Activated T-helper 17 cell treated with anti-CD3 and anti-CD28 coated beads, Interleukin-2, amount 50 U/mL, for 72 hours (primary cell): ENCODE measurements around the gene NCKAP5. TPM values are rescaled to one million over a fixed set of nuclear protein-coding genes. Genes with fewer than 3 reads are reported as not detected.
"Not testable (repeated sequence)": the region's sequence is repeated elsewhere in the genome, so short reads cannot be mapped to it uniquely, and the experiment has no call there.

Source experiments
- ATAC-seq: fragments of 150-1000 bp; cut with Tn5 transposase; replicated peaks from 2 replicates; pipeline ENCODE4 v1.10.0; 2021; ENCODE audit warnings: mild to moderate bottlenecking, moderate library complexity
- H3K27ac Mint-ChIP-seq: one replicate; pipeline ENCODE4 v1.8.0; 2022; ENCODE audit warnings: mixed read lengths
- H3K27me3 Mint-ChIP-seq: one replicate; pipeline ENCODE4 v1.8.0; 2022; ENCODE audit warnings: mixed read lengths
- H3K36me3 Mint-ChIP-seq: one replicate; pipeline ENCODE4 v1.8.0; 2022; ENCODE audit warnings: low read depth, mild to moderate bottlenecking, mixed read lengths
- H3K4me1 Mint-ChIP-seq: one replicate; pipeline ENCODE4 v1.8.0; 2022; ENCODE audit warnings: mixed read lengths
- H3K4me3 Mint-ChIP-seq: one replicate; pipeline ENCODE4 v1.8.0; 2022; ENCODE audit warnings: mild to moderate bottlenecking, mixed read lengths
- H3K9me3 Mint-ChIP-seq: one replicate; pipeline ENCODE4 v1.8.0; 2022; ENCODE audit warnings: mixed read lengths
- total RNA-seq, 2 donors: library from RNA; stranded (reverse); gene quantifications; one replicate each; pipeline ENCODE4 v1.2.3, GENCODE V29; 2022

NCKAP5 gene
- total RNA-seq, 2 donors from 2014 or later: not detected

GRCh38 chr2:133232556-133232955, 335.7 kb downstream of the NCKAP5 start:
- H3K27ac Mint-ChIP-seq: no peak overlapping the region
- ATAC-seq: no peak
- H3K9me3 Mint-ChIP-seq: peaks cover 11% of the 10 kb centered on the region
- H3K27me3 Mint-ChIP-seq: peaks cover 3% of the 10 kb centered on the region
- H3K4me1 Mint-ChIP-seq: no peaks in the 10 kb centered on the region
- H3K36me3 Mint-ChIP-seq: no peaks in the 10 kb centered on the region
- H3K4me3 Mint-ChIP-seq: no peak overlapping the region

- no peaks in the 10 kb centered on the region for H3K36me3 Mint-ChIP-seq
- peaks cover 11% of the 10 kb centered on the region for H3K9me3 Mint-ChIP-seq
- H3K4me1 Mint-ChIP-seq: no peaks in the 10 kb centered on the region
- H3K4me3 Mint-ChIP-seq: no peak overlapping the region
- H3K27ac Mint-ChIP-seq: no peak overlapping the region
- H3K27me3 Mint-ChIP-seq: peaks cover 3% of the 10 kb centered on the region
- no peak for ATAC-seq
These were observed 337.0 kb downstream of the NCKAP5 start for GRCh38 chr2:133231264-133231663.

GRCh38 chr2:133229974-133230373, 338.3 kb downstream of the NCKAP5 start:
- no peaks in the 10 kb centered on the region for H3K36me3 Mint-ChIP-seq
- H3K27me3 Mint-ChIP-seq: peaks cover 3% of the 10 kb centered on the region
- ATAC-seq: no peak
- peaks cover 11% of the 10 kb centered on the region for H3K9me3 Mint-ChIP-seq
- no peaks in the 10 kb centered on the region for H3K4me1 Mint-ChIP-seq
- no peak overlapping the region for H3K4me3 Mint-ChIP-seq
- no peak overlapping the region for H3K27ac Mint-ChIP-seq

DNA sequence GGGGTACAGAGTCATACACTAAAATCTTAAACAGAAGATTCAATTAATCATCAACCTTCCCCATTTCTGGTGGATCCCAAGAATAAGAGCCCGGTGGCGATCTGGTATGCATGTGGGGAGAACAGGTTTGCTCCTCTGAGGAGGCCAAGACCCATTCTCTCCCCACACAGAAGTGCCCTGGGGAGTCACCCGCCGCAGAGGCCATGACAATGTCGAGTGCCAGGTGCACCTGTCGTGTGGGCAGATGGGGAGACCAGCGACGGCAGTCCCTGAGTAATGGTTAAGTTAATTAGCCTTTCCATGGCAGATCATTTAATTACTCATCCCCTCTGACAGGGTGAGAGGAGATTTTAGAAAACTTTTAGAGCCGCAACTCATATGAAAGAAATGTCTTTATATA, 345.0 kb downstream of the NCKAP5 start:
- Mint-ChIP-seq H3K4me1 (no peaks in the 10 kb centered on the region), H3K4me3 (no peak overlapping the region), H3K27ac (no peak overlapping the region), H3K36me3 (no peaks in the 10 kb centered on the region), H3K9me3 (peaks cover under 1% of the 10 kb centered on the region), H3K27me3 (no peaks in the 10 kb centered on the region)
- ATAC-seq: no peak

DNA sequence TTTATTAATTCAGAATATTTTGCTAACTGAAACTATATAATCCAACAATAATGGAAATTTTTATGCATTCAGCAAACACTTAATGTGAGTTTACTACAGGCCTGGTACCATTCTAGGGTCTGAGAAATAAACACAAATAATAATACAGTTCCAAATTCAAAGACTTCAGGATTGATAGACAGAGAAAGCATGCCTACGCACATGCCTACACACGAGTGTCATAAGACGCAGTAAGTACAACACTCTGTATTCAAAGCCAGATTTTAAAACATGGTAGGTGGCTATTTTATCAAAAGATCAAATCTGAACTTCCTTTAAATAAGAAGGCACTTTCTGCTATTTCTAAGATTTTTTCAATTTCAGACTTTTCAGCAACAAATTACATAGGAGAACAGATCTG, 346.9 kb downstream of the NCKAP5 start:
- no peaks in the 10 kb centered on the region for H3K36me3 Mint-ChIP-seq
- H3K9me3 Mint-ChIP-seq: no peaks in the 10 kb centered on the region
- H3K4me3 Mint-ChIP-seq: no peak overlapping the region
- no peak overlapping the region for H3K27ac Mint-ChIP-seq
- H3K4me1 Mint-ChIP-seq: no peaks in the 10 kb centered on the region
- ATAC-seq: no peak
- no peaks in the 10 kb centered on the region for H3K27me3 Mint-ChIP-seq

- H3K4me1 Mint-ChIP-seq: no peaks in the 10 kb centered on the region
- peaks cover 6% of the 10 kb centered on the region for H3K9me3 Mint-ChIP-seq
- no peak for ATAC-seq
- H3K4me3 Mint-ChIP-seq: no peak overlapping the region
- H3K36me3 Mint-ChIP-seq: no peaks in the 10 kb centered on the region
- H3K27ac Mint-ChIP-seq: no peak overlapping the region
- no peaks in the 10 kb centered on the region for H3K27me3 Mint-ChIP-seq
These were observed 350.1 kb downstream of the NCKAP5 start for GRCh38 chr2:133218204-133218603.

DNA sequence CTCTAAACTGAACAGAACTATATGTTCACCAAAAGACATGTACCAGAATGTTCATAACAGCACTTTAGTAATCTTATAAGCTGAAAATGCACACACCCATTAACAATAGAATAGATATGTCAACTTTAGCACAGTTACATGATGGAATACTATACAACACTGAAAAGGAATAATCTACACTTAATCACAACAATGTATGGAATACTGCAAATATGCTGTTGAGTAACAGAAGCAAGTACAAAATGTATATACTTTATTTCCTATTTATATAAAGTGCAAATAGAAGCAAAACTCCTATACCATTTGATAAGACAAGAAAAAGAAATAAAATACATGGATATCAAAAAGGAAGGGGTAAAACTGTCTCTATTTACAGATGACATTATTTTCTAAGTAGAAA, 352.8 kb downstream of the NCKAP5 start:
- ATAC-seq: no peak
- H3K4me3 Mint-ChIP-seq: no peak overlapping the region

DNA sequence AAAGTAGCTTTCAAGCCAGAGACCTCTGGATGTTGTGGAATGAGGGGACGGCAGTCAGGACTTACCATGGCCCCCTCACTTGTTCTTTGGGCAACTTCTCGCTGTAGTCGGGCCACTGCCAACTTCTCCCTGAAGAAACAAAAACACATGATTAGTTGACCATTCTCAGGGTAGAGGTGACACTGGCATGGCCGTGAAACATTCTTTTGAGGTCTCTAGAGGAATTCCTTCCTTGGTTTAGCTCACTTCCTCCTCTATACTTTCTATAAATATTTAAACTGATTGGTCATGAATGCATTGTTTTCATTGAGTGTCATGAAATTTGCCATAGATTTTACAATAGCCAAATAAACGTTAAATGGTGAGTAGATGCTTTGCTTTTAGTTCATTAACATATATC, 354.6 kb downstream of the NCKAP5 start:
- no peak for ATAC-seq
- Mint-ChIP-seq H3K4me1 (no peaks in the 10 kb centered on the region), H3K4me3 (no peak overlapping the region), H3K9me3 (peaks cover 6% of the 10 kb centered on the region), H3K27ac (no peak overlapping the region), H3K36me3 (no peaks in the 10 kb centered on the region), H3K27me3 (no peaks in the 10 kb centered on the region)

More for the DNA sequence above, 352.8 kb downstream of the NCKAP5 start:
- H3K9me3 Mint-ChIP-seq: peaks cover 6% of the 10 kb centered on the region
- no peaks in the 10 kb centered on the region for H3K4me1 Mint-ChIP-seq
- H3K27ac Mint-ChIP-seq: no peak overlapping the region
- H3K36me3 Mint-ChIP-seq: no peaks in the 10 kb centered on the region
- H3K27me3 Mint-ChIP-seq: no peaks in the 10 kb centered on the region

DNA sequence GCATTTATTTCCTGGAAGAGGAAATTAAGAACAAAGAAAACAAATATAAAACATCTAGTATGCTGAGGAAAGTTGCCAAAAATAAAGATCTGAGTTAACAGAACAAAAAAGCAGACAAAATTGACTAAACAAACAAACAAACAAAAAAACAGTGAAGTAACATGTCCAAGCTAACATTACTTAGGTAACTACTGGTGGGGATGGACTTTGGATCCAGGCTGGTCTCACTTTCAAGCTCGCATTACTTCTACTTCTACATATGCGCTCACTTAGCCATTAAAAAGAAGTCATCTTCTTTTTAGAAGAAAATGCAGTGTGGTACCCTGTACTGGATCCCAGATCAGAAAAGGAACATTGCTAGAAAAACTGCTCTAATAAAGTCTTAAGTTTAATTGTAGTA, 358.9 kb downstream of the NCKAP5 start:
- Mint-ChIP-seq H3K4me1 (no peaks in the 10 kb centered on the region), H3K9me3 (peaks cover 7% of the 10 kb centered on the region), H3K4me3 (no peak overlapping the region), H3K36me3 (no peaks in the 10 kb centered on the region), H3K27ac (no peak overlapping the region), H3K27me3 (no peaks in the 10 kb centered on the region)
- no peak for ATAC-seq

DNA sequence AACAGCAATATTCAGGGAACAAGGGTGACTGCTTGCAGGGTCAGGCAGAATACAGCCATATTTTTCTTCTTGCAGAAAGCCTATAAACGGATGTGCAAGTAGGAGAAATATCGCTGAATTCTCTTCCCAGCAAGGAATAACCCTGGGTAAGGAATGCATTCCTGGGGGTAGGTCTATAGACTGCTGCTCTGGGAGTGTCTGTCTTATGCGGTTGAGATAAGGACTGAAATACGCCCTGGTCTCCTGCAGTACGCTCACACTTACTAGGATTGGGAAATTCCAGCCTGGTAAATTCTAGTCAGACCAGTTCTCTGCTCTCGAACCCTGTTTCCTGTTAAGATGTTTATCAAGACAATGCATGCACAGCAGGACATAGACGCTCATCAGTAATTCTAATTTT, 361.6 kb downstream of the NCKAP5 start:
- H3K4me1 Mint-ChIP-seq, H3K9me3 Mint-ChIP-seq, H3K4me3 Mint-ChIP-seq, H3K27me3 Mint-ChIP-seq, ATAC-seq, H3K27ac Mint-ChIP-seq, H3K36me3 Mint-ChIP-seq: not testable (repeated sequence)

DNA sequence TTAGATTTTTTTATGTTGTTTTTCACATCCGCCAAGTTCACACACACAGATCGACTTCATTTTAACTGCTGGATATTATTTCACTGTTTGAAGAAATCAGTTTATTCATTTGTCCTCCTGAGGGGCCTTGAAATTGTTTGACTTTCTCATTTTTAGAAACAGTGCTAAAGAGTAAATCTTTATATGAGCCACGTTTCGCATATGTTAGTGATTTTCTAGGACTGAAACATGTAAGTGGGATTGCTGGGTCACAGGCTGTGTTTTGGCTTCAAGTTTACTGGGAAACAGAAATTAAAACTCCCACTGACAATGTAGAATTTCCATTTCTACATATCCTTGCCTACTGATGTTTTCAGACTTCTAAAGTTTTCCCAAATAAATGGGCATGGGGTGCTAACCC, 363.8 kb downstream of the NCKAP5 start:
- no peaks in the 10 kb centered on the region for H3K27me3 Mint-ChIP-seq
- no peak overlapping the region for H3K4me3 Mint-ChIP-seq
- ATAC-seq: no peak

GRCh38 chr2:133200684-133201421, 367.4 kb downstream of the NCKAP5 start:
- no peaks in the 10 kb centered on the region for H3K27me3 Mint-ChIP-seq
- no peak overlapping the region for H3K4me3 Mint-ChIP-seq
- H3K36me3 Mint-ChIP-seq: no peaks in the 10 kb centered on the region
- H3K4me1 Mint-ChIP-seq: no peaks in the 10 kb centered on the region
- ATAC-seq: no peak
- H3K27ac Mint-ChIP-seq: no peak overlapping the region
- H3K9me3 Mint-ChIP-seq: peaks cover 4% of the 10 kb centered on the region

More for the DNA sequence above, 363.8 kb downstream of the NCKAP5 start:
- Mint-ChIP-seq H3K36me3 (no peaks in the 10 kb centered on the region), H3K4me1 (no peaks in the 10 kb centered on the region), H3K27ac (no peak overlapping the region), H3K9me3 (peaks cover 7% of the 10 kb centered on the region)

- no peaks in the 10 kb centered on the region for H3K36me3 Mint-ChIP-seq
- H3K27me3 Mint-ChIP-seq: no peaks in the 10 kb centered on the region
- no peak for ATAC-seq
- no peak overlapping the region for H3K27ac Mint-ChIP-seq
- H3K4me1 Mint-ChIP-seq: no peaks in the 10 kb centered on the region
- H3K9me3 Mint-ChIP-seq: peaks cover 4% of the 10 kb centered on the region
- no peak overlapping the region for H3K4me3 Mint-ChIP-seq
These were observed 369.6 kb downstream of the NCKAP5 start for GRCh38 chr2:133198678-133199077.

DNA sequence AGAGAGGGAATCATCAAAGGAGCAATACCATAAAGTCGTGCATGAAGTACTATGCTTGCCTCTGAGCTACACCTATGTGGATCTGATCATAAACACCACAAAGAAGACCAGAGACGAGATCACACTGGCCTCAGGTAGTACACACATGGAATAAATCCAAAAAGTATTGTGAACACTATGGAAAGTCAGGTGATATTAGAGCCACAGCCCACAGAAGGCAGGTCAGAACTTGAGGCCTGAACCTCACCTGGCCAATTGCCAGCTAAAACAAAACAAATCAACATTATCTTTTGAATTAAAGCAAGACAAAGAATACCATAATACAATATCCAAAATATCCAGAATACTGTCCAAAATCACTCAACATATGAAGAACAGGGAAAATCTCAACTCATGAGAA, 371.1 kb downstream of the NCKAP5 start:
- Mint-ChIP-seq H3K27ac (no peak overlapping the region), H3K9me3 (peaks cover 4% of the 10 kb centered on the region), H3K27me3 (no peaks in the 10 kb centered on the region), H3K36me3 (no peaks in the 10 kb centered on the region), H3K4me3 (no peak overlapping the region), H3K4me1 (no peaks in the 10 kb centered on the region)
- ATAC-seq: no peak

- H3K4me3 Mint-ChIP-seq: no peak overlapping the region
- H3K9me3 Mint-ChIP-seq: peaks cover 4% of the 10 kb centered on the region
- H3K4me1 Mint-ChIP-seq: no peaks in the 10 kb centered on the region
- no peak overlapping the region for H3K27ac Mint-ChIP-seq
- no peak for ATAC-seq
- no peaks in the 10 kb centered on the region for H3K27me3 Mint-ChIP-seq
- H3K36me3 Mint-ChIP-seq: no peaks in the 10 kb centered on the region
These were observed 373.4 kb downstream of the NCKAP5 start for GRCh38 chr2:133194777-133195335.

GRCh38 chr2:133194362-133194655, 374.0 kb downstream of the NCKAP5 start:
- H3K27me3 Mint-ChIP-seq: no peaks in the 10 kb centered on the region
- no peak overlapping the region for H3K4me3 Mint-ChIP-seq
- no peak overlapping the region for H3K27ac Mint-ChIP-seq
- ATAC-seq: no peak
- no peaks in the 10 kb centered on the region for H3K36me3 Mint-ChIP-seq
- no peaks in the 10 kb centered on the region for H3K4me1 Mint-ChIP-seq
- peaks cover 4% of the 10 kb centered on the region for H3K9me3 Mint-ChIP-seq
